ENCODE data around the gene DDX1. TPM values are rescaled to one million over a fixed set of nuclear protein-coding genes. Genes with fewer than 3 reads are reported as not detected.

The DDX1 gene
- total RNA-seq, 1 donor from 2014 or later, result 60.4 TPM

- no peaks in the 10 kb centered on the region for H3K36me3 ChIP-seq
- DNase-seq (no peak), ATAC-seq (no peak)
- no peaks in the 10 kb centered on the region for H3K27me3 ChIP-seq (ENCODE audit: low read depth)
- H3K27ac ChIP-seq, result no peak overlapping the region
- TF ChIP-seq CTCF (IDR thresholded peaks at IDR 0.05), result no peak
- H3K9me3 ChIP-seq, result no peaks in the 10 kb centered on the region
- H3K4me1 ChIP-seq, result no peaks in the 10 kb centered on the region
- intact Hi-C loops (cut with DNase I), result no loop called here
- H3K4me3 ChIP-seq, result no peak overlapping the region
These were observed 72.8 kb downstream of the DDX1 start for GRCh38 chr2:15664273-15665066.

GRCh38 chr2:15665067-15665942 lies 73.6 kb downstream of the DDX1 start:
- intact Hi-C loops (cut with DNase I), result no loop called here
- no peaks in the 10 kb centered on the region for H3K27me3 ChIP-seq (ENCODE audit: low read depth)
- TF ChIP-seq CTCF (IDR thresholded peaks at IDR 0.05), result no peak
- DNase-seq, result no peak
- H3K27ac ChIP-seq, result no peak overlapping the region
- no peaks in the 10 kb centered on the region for H3K9me3 ChIP-seq
- H3K4me3 ChIP-seq, result no peak overlapping the region
- no peaks in the 10 kb centered on the region for H3K36me3 ChIP-seq
- no peak for ATAC-seq
- H3K4me1 ChIP-seq, result no peaks in the 10 kb centered on the region

- no peak for DNase-seq
- ATAC-seq, result no peak
- no peak overlapping the region for H3K4me3 ChIP-seq
- intact Hi-C loops (cut with DNase I), result no loop called here
- no peaks in the 10 kb centered on the region for H3K36me3 ChIP-seq
- no peaks in the 10 kb centered on the region for H3K27me3 ChIP-seq (ENCODE audit: low read depth)
- H3K9me3 ChIP-seq, result no peaks in the 10 kb centered on the region
- H3K4me1 ChIP-seq, result no peaks in the 10 kb centered on the region
- no peak for TF ChIP-seq CTCF (IDR thresholded peaks at IDR 0.05)
- no peak overlapping the region for H3K27ac ChIP-seq
These were observed 74.3 kb downstream of the DDX1 start for GRCh38 chr2:15665943-15666460.

GRCh38 chr2:15666861-15667808 lies 75.5 kb downstream of the DDX1 start:
- intact Hi-C loops (cut with DNase I), result no loop called here
- TF ChIP-seq CTCF (IDR thresholded peaks at IDR 0.05), result no peak
- Histone ChIP-seq H3K27me3 (ENCODE audit: low read depth) (no peaks in the 10 kb centered on the region), H3K4me1 (no peaks in the 10 kb centered on the region), H3K4me3 (no peak overlapping the region), H3K27ac (no peak overlapping the region), H3K9me3 (no peaks in the 10 kb centered on the region), H3K36me3 (no peaks in the 10 kb centered on the region)
- DNase-seq (no peak), ATAC-seq (no peak)
